BJ (cell line): ENCODE data around the gene BRINP1. TPM values are rescaled to one million over a fixed set of nuclear protein-coding genes. Genes with fewer than 3 reads are reported as not detected.

Experiments used
- CTCF ChIA-PET: fragments of 350-600 bp; formaldehyde crosslinking; extraction: SDS; loops from one replicate; lab custom pipeline; 2021; ENCODE audit warnings: antibody characterized with exemption, inconsistent platforms; lab: Yijun Ruan, JAX
- POLR2A ChIA-PET: fragments of 300-600 bp; sonication (Branson Sonifier 250); formaldehyde crosslinking; extraction: SDS; loops from one replicate; lab custom pipeline; 2021; ENCODE audit warnings: antibody characterized with exemption; lab: Charles Lee
- DNase-seq: peaks from one replicate; pipeline ENCODE4 v3.0.0-alpha.2; 2011; ENCODE audit warnings: low read depth
- H3K27me3 ChIP-seq: 2 replicates; pipeline ENCODE4 v1.6.0; 2011; ENCODE audit warnings: low read length; ENCODE audit not compliant: control insufficient read depth, insufficient read depth
- H3K36me3 ChIP-seq: 2 replicates; pipeline ENCODE4 v1.5.1; 2011; ENCODE audit warnings: low read length; ENCODE audit not compliant: control insufficient read depth, insufficient read depth
- H3K4me3 ChIP-seq: 2 replicates; pipeline ENCODE4 v1.5.1; 2011; ENCODE audit warnings: low read depth, mild to moderate bottlenecking, control low read depth, low read length
- polyA plus RNA-seq: library from polyadenylated mRNA; depleted of rRNA; stranded (reverse); fragments of >200 nt; gene quantifications from 2 replicates; pipeline ENCODE4 v1.2.3, GENCODE V29; 2011
- TF ChIP-seq, protein P1 (sequence below): IDR thresholded peaks from 2 replicates; pipeline ENCODE4 v1.5.1; 2011; ENCODE audit warnings: low read depth, mild to moderate bottlenecking, control low read depth, inconsistent platforms, low read length, moderate library complexity; ENCODE audit not compliant: insufficient read depth

The BRINP1 gene
- polyA plus RNA-seq, 1 experiment = 0.60 TPM

DNA sequence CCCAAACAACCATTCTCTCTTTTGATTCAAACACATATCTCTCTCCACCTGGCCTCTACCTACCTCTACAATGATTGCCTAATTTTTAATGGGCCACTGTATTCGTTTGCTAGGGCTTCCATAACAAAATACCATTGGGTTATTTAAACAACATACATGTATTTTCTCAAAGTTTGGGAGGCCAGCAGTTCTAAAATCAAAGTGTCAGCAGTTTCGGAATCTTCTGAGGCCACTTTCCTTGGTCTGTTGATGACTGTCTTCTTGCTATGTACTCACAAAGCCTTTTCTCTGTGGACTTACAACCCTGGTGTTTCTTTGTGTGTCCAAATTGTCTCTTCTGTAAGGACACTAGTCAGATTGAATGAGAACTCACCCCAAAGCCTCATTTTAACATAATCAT, 214.7 kb downstream of the BRINP1 start:
- no peaks in the 10 kb centered on the region for H3K36me3 ChIP-seq
- DNase-seq = no peak
- ChIA-PET CTCF (no interaction called here), POLR2A (no interaction called here)
- TF ChIP-seq, protein P1, sequence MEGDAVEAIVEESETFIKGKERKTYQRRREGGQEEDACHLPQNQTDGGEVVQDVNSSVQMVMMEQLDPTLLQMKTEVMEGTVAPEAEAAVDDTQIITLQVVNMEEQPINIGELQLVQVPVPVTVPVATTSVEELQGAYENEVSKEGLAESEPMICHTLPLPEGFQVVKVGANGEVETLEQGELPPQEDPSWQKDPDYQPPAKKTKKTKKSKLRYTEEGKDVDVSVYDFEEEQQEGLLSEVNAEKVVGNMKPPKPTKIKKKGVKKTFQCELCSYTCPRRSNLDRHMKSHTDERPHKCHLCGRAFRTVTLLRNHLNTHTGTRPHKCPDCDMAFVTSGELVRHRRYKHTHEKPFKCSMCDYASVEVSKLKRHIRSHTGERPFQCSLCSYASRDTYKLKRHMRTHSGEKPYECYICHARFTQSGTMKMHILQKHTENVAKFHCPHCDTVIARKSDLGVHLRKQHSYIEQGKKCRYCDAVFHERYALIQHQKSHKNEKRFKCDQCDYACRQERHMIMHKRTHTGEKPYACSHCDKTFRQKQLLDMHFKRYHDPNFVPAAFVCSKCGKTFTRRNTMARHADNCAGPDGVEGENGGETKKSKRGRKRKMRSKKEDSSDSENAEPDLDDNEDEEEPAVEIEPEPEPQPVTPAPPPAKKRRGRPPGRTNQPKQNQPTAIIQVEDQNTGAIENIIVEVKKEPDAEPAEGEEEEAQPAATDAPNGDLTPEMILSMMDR = no peak
- H3K27me3 ChIP-seq = no peaks in the 10 kb centered on the region
- H3K4me3 ChIP-seq = no peak overlapping the region

- no peak for DNase-seq
- Histone ChIP-seq H3K36me3 (no peaks in the 10 kb centered on the region), H3K27me3 (no peaks in the 10 kb centered on the region), H3K4me3 (no peak overlapping the region)
- CTCF ChIA-PET = no interaction called here
- TF ChIP-seq, protein P1 = no peak
- POLR2A ChIA-PET = no interaction called here
These were observed 215.8 kb downstream of the BRINP1 start for GRCh38 chr9:119153402-119153801.

- no peak for DNase-seq
- H3K27me3 ChIP-seq = no peaks in the 10 kb centered on the region
- H3K36me3 ChIP-seq = no peaks in the 10 kb centered on the region
- ChIA-PET POLR2A (no interaction called here), CTCF (no interaction called here)
- no peak overlapping the region for H3K4me3 ChIP-seq
- TF ChIP-seq, protein P1 = no peak
These were observed 220.4 kb downstream of the BRINP1 start for GRCh38 chr9:119148855-119149254.

DNA sequence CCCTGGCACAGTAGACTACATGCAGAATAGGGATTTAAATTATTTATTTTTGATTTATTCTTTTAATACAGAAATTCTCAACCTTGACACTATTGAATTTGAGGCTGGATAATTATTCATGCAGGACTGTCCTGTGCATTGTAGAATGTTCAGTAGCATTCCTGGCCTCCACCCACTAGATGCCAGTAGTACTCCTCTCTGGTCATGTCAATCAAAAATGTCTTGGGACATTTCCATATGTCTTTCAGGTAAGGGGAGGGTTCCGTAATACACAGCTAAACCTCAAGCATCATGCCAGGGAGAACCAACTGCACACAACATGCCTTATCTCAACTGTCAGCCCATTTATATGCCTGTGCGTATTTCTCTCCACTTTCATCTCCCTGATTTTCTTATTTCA, 231.8 kb downstream of the BRINP1 start:
- Histone ChIP-seq H3K36me3 (no peaks in the 10 kb centered on the region), H3K4me3 (no peak overlapping the region), H3K27me3 (no peaks in the 10 kb centered on the region)
- TF ChIP-seq, protein P1 = no peak
- no peak for DNase-seq
- POLR2A ChIA-PET = no interaction called here
- CTCF ChIA-PET = no interaction called here

DNA sequence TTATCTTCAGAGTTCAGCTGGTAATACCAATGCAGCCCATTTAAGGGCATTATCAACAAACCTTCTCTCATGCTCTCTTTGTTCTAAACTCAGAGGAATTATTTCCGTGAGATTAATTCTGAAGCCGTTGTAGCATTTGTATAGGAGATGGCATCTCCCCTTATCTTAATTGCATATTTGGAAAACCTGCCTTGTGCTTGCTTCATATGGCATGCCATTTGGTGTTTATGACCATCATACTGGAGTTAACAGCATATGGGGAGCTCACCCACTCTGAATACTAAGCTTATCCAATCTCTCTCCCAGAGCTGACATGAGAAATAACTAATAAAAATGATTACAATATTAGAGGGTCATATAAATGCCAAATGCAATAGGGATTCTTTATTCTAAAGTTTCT, 243.2 kb downstream of the BRINP1 start:
- no peaks in the 10 kb centered on the region for H3K27me3 ChIP-seq
- no peaks in the 10 kb centered on the region for H3K36me3 ChIP-seq
- no peak overlapping the region for H3K4me3 ChIP-seq
- POLR2A ChIA-PET = no interaction called here
- CTCF ChIA-PET = no interaction called here
- TF ChIP-seq, protein P1 = no peak
- no peak for DNase-seq
